Endothelial cell of umbilical vein (primary cell): Measurements from ENCODE around the gene CCBE1. TPM values are rescaled to one million over a fixed set of nuclear protein-coding genes. Genes with fewer than 3 reads are reported as not detected.

ENCODE experiments used
- BruUV-seq: library from RNA; stranded (reverse); fragments of 400-500 nt; replicated peaks from 2 replicates; lab custom pipeline; 2021; lab: Mats Ljungman, UMichigan
- CTCF ChIA-PET: fragments of 300-600, 350-600 bp; sonication (Branson Sonifier 250); formaldehyde crosslinking; loops from one replicate; lab custom pipeline; 2021; ENCODE audit warnings: antibody characterized with exemption, inconsistent platforms; lab: Charles Lee
- POLR2A ChIA-PET: fragments of 300-600, 350-600 bp; sonication (Branson Sonifier 250); formaldehyde crosslinking; loops from one replicate; lab custom pipeline; 2021; ENCODE audit warnings: antibody characterized with exemption, inconsistent platforms; lab: Charles Lee
- DNase-seq: peaks from one replicate; pipeline ENCODE4 v3.0.0-alpha.2; 2011; ENCODE audit warnings: low read depth, low spot score
- FAIRE-seq: peaks from 2 replicates; lab custom pipeline; 2011; peaks lifted over from hg19 to GRCh38; lab: Jason Lieb, UNC
- H2AFZ ChIP-seq: 2 replicates; pipeline ENCODE4 v1.6.0; 2012; ENCODE audit warnings: low read depth, low read length, control low read depth, inconsistent platforms
- H3K27ac ChIP-seq: 2 replicates; pipeline ENCODE4 v1.5.1; 2011; ENCODE audit warnings: low read depth, mild to moderate bottlenecking, control low read depth, low read length, moderate library complexity; ENCODE audit not compliant: insufficient read depth
- H3K27me3 ChIP-seq, 2 experiments: 2 replicates each; pipeline versions ENCODE4 v1.6.0 to v1.6.1; 2011; ENCODE audit warnings: low read length in 2 of 2, mixed read lengths in 1 of 2; ENCODE audit not compliant: control insufficient read depth in 2 of 2, insufficient read depth in 2 of 2
- H3K36me3 ChIP-seq, 2 experiments: 2 replicates in 1 of 2; 3 replicates in 1 of 2; pipeline ENCODE4 v1.5.1; 2011; ENCODE audit warnings: low read length in 2 of 2, mild to moderate bottlenecking in 1 of 2, moderate library complexity in 1 of 2; ENCODE audit not compliant: control insufficient read depth in 2 of 2, insufficient read depth in 2 of 2; ENCODE audit errors: extremely low read depth in 1 of 2
- H3K4me1 ChIP-seq: 3 replicates; pipeline ENCODE4 v1.5.1; 2011; ENCODE audit warnings: mild to moderate bottlenecking, low read length; ENCODE audit not compliant: control insufficient read depth, insufficient read depth; ENCODE audit errors: extremely low read depth
- H3K4me2 ChIP-seq: 2 replicates; pipeline ENCODE4 v1.6.1; 2011; ENCODE audit warnings: low read length, control low read depth, mixed read lengths; ENCODE audit not compliant: insufficient read depth
- H3K4me3 ChIP-seq, 3 experiments: fragments of 200-600 bp in 1 of 3; sonication (generic), shearing (Covaris generic) in 1 of 3; replicated peaks in 1 of 3; 2 replicates each; pipeline ENCODE4 v1.5.1; 2011 to 2016; ENCODE audit warnings: control low read depth in 3 of 3, low read length in 3 of 3, mild to moderate bottlenecking in 2 of 3, inconsistent platforms in 1 of 3, low read depth in 1 of 3, moderate library complexity in 1 of 3; ENCODE audit not compliant: insufficient read depth in 1 of 3
- H3K79me2 ChIP-seq: 2 replicates; pipeline ENCODE4 v1.6.0; 2012; ENCODE audit warnings: low read length, inconsistent platforms; ENCODE audit not compliant: control insufficient read depth, insufficient read depth
- H3K9ac ChIP-seq: replicated peaks from 2 replicates; pipeline ENCODE3; 2011; ENCODE audit warnings: low read length, control low read depth; ENCODE audit not compliant: insufficient read depth; ENCODE audit errors: extremely low read depth
- H3K9me1 ChIP-seq: replicated peaks from 3 replicates; pipeline ENCODE4 v1.6.0; 2011; ENCODE audit warnings: mild to moderate bottlenecking, low read length; ENCODE audit not compliant: control insufficient read depth, insufficient read depth; ENCODE audit errors: extremely low read depth
- H3K9me3 ChIP-seq: replicated peaks from 2 replicates; pipeline ENCODE4 v1.5.1; 2012; ENCODE audit warnings: low read length, inconsistent platforms; ENCODE audit not compliant: control insufficient read depth, insufficient read depth
- H4K20me1 ChIP-seq: replicated peaks from 2 replicates; pipeline ENCODE3; 2011; ENCODE audit warnings: mild to moderate bottlenecking, low read length; ENCODE audit not compliant: control insufficient read depth, insufficient read depth; ENCODE audit errors: extremely low read depth
- EZH2 ChIP-seq: IDR thresholded peaks from 2 replicates; pipeline ENCODE4 v1.6.1; 2012; ENCODE audit warnings: borderline replicate concordance, low read depth, mild to moderate bottlenecking, moderate library complexity, low read length, inconsistent platforms; ENCODE audit not compliant: severe bottlenecking
- FOS ChIP-seq: IDR thresholded peaks from 2 replicates; pipeline ENCODE4 v1.6.1; 2011; ENCODE audit warnings: mild to moderate bottlenecking, low read length, moderate library complexity, borderline replicate concordance; ENCODE audit not compliant: insufficient read depth
- GATA2 ChIP-seq: IDR thresholded peaks from 2 replicates; pipeline ENCODE4 v1.7.0; 2011; ENCODE audit warnings: low read depth, mild to moderate bottlenecking, moderate library complexity, mixed read lengths, low read length; ENCODE audit not compliant: insufficient read length, insufficient read depth
- JUN ChIP-seq: IDR thresholded peaks from 2 replicates; pipeline ENCODE4 v1.6.1; 2011; ENCODE audit warnings: borderline replicate concordance, low read depth; ENCODE audit not compliant: insufficient read length, insufficient read depth
- MYC ChIP-seq: IDR thresholded peaks from one replicate; pipeline ENCODE4 v1.6.1; 2011; ENCODE audit warnings: mild to moderate bottlenecking, low read depth, low read length
- POLR2A ChIP-seq: IDR thresholded peaks from 2 replicates; pipeline ENCODE4 v1.6.1; 2012; ENCODE audit warnings: low read depth, mild to moderate bottlenecking, control low read depth, low read length
- POLR2AphosphoS5 ChIP-seq: IDR thresholded peaks from 2 replicates; pipeline ENCODE4 v1.6.1; 2012; ENCODE audit warnings: low read depth, mild to moderate bottlenecking, control low read depth, low read length, moderate library complexity; ENCODE audit not compliant: insufficient read depth
- dilution Hi-C: fragments of 300-500 bp; cut with MboI; formaldehyde crosslinking; loops from one replicate; pipeline ENCODE4 v1.15.0; 2019; ENCODE audit warnings: low sequenced_read_pairs; ENCODE audit not compliant: extremely low pct_ligation_motif_present
- intact Hi-C: fragments of 100-400 bp; cut with micrococcal nuclease; formaldehyde crosslinking; loops from one replicate; pipeline ENCODE4 v1.10.0; 2022
- polyA plus RNA-seq, 4 experiments: library from polyadenylated mRNA; depleted of rRNA in 3 of 4; stranded (reverse) in 3 of 4; unstranded in 1 of 4; fragments of >200 nt; gene quantifications; 2 replicates each; pipeline versions ENCODE4 v1.2.1 to v1.2.3, GENCODE V29; 2011 to 2012; ENCODE audit warnings: missing spikeins in 1 of 4
- total RNA-seq: library from RNA; stranded (reverse); gene quantifications from 2 replicates; pipeline ENCODE4 v1.2.3, GENCODE V29; 2021

The CCBE1 gene
- total and polyA plus RNA-seq, 2 donors (not counting 3 experiments of a cell fraction or from before 2014, with no cell fraction given), result 0.04 TPM; not detected in 1

DNA sequence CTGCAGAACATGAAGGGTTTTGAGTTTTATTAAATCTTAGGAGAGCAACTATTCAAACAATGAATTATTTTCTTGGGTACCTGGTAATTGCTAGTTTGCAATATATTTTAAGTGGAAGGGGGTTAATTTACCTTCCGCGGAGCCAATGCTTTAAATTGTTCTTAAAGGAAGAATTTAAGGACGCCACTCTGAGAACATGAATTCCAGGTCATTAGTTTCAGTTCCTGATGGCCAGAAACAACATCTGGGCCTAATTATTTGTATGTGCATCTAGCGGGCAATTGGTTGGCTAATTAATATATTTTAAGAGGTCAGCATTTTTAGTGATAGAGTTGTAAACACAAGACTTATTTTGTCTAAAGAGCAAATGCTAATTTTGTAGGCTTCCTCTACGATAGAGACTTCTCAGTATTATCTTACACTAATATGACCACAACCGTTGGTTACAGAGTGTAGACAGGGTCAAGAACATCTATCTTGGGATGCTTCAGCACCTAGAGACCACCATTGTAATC is 40.8 kb downstream of the CCBE1 start:
- BruUV-seq, result no TSS peak
- H3K4me3 ChIP-seq, result no peak overlapping the region
- H3K9ac ChIP-seq, result no peak overlapping the region
- dilution Hi-C loops (no loop called here), intact Hi-C loops (no loop called here)
- ChIA-PET CTCF (no interaction called here), POLR2A (no interaction called here)
- TF ChIP-seq POLR2A, result no peak
- no peak for TF ChIP-seq GATA2
- TF ChIP-seq MYC, result no peak
- TF ChIP-seq EZH2, result no peak
- no peak overlapping the region for H3K4me2 ChIP-seq
- no peak overlapping the region for H3K27ac ChIP-seq
- no peaks in the 10 kb centered on the region for H3K9me3 ChIP-seq
- no peaks in the 10 kb centered on the region for H3K36me3 ChIP-seq
- no peak overlapping the region for H2AFZ ChIP-seq
- no peaks in the 10 kb centered on the region for H4K20me1 ChIP-seq
- no peak for FAIRE-seq
- no peaks in the 10 kb centered on the region for H3K9me1 ChIP-seq
- no peaks in the 10 kb centered on the region for H3K4me1 ChIP-seq
- H3K79me2 ChIP-seq, result no peaks in the 10 kb centered on the region
- no peak for DNase-seq
- no peaks in the 10 kb centered on the region for H3K27me3 ChIP-seq

DNA sequence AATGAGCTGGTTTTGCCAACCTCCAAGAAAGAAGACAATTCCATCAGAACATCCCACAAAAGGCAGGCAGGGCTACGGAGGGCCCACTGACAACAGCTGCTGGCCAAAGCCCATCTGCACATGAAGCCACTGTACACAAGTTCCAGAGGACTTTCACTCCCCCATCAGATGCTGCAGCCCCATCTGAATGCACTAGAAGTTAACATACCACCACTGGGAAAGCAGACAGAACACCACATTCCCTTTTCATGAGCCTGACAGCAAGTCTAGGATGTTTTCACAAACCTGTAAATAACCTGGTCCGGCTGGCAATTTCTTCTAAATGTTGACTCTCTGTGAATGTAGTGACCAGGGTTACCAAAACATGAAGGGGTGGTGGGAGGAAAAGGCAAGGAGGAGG is 41.5 kb downstream of the CCBE1 start:
- H3K9me1 ChIP-seq, result no peaks in the 10 kb centered on the region
- no peak overlapping the region for H3K4me3 ChIP-seq
- H3K27ac ChIP-seq, result no peak overlapping the region
- FAIRE-seq, result no peak
- intact Hi-C loops, result no loop called here
- dilution Hi-C loops, result no loop called here
- ChIA-PET POLR2A (no interaction called here), CTCF (interaction anchor here (1.2 to 4.0 kb wide), 2 partner anchors 24 to 42 kb away, joined by 4 to 15 read pairs; partner anchors contain the start of gene CCBE1)
- H4K20me1 ChIP-seq, result no peaks in the 10 kb centered on the region
- no TSS peak for BruUV-seq
- no peaks in the 10 kb centered on the region for H3K79me2 ChIP-seq
- no peaks in the 10 kb centered on the region for H3K9me3 ChIP-seq
- no peak overlapping the region for H3K9ac ChIP-seq
- H3K4me1 ChIP-seq, result no peaks in the 10 kb centered on the region
- DNase-seq, result no peak
- no peaks in the 10 kb centered on the region for H3K27me3 ChIP-seq
- H2AFZ ChIP-seq, result no peak overlapping the region
- TF ChIP-seq GATA2, result no peak
- no peak for TF ChIP-seq FOS
- TF ChIP-seq POLR2AphosphoS5, result no peak
- no peak for TF ChIP-seq POLR2A
- no peak for TF ChIP-seq JUN
- no peak for TF ChIP-seq MYC
- H3K4me2 ChIP-seq, result no peak overlapping the region
- H3K36me3 ChIP-seq, result no peaks in the 10 kb centered on the region
